Lung (tissue), 12 donors: Measurements from ENCODE around the gene MAP2K1. TPM values are rescaled to one million over a fixed set of nuclear protein-coding genes. Genes with fewer than 3 reads are reported as not detected.

ENCODE experiments used
- ATAC-seq: fragments of 200-7000 bp; cut with Tn5 transposase; one replicate; pipeline ENCODE4 v1.9.1; 2020; ENCODE audit warnings: moderate number of reproducible peaks; ENCODE audit not compliant: insufficient read depth, low FRiP score
- DNase-seq, 3 donors: peaks; one replicate each; pipeline ENCODE4 v3.0.0-alpha.2; 2013 to 2017
- H3K27ac ChIP-seq, 2 donors: one replicate each; pipeline ENCODE4 v1.5.1; 2013; ENCODE audit warnings: mild to moderate bottlenecking in 2 of 2, moderate library complexity in 2 of 2, control low read depth in 1 of 2, inconsistent platforms in 1 of 2, low read depth in 1 of 2, low read length in 1 of 2
- H3K27me3 ChIP-seq, 3 donors: one replicate each; pipeline ENCODE4 v1.5.1; 2013; ENCODE audit warnings: low read length in 2 of 3; ENCODE audit not compliant: control insufficient read depth in 3 of 3, insufficient read depth in 3 of 3
- H3K36me3 ChIP-seq, 4 donors: one replicate each; pipeline ENCODE4 v1.5.1; 2013; ENCODE audit warnings: low read length in 4 of 4, mild to moderate bottlenecking in 1 of 4, moderate library complexity in 1 of 4; ENCODE audit not compliant: control insufficient read depth in 4 of 4, insufficient read depth in 4 of 4
- H3K4me1 ChIP-seq, 5 donors: one replicate each; pipeline ENCODE4 v1.5.1; 2013; ENCODE audit warnings: low read length in 5 of 5, mild to moderate bottlenecking in 2 of 5, moderate library complexity in 1 of 5; ENCODE audit not compliant: control insufficient read depth in 5 of 5, insufficient read depth in 5 of 5
- H3K4me3 ChIP-seq: one replicate; pipeline ENCODE4 v1.5.1; 2013; ENCODE audit warnings: mild to moderate bottlenecking, control low read depth, moderate library complexity
- H3K9ac ChIP-seq, 2 donors: one replicate each; pipeline ENCODE4 v1.5.1; 2013; ENCODE audit warnings: low read length in 2 of 2, control low read depth in 1 of 2; ENCODE audit not compliant: insufficient read depth in 1 of 2
- H3K9me3 ChIP-seq, 4 donors: one replicate each; pipeline ENCODE4 v1.5.1; 2013; ENCODE audit warnings: low read length in 3 of 4, mild to moderate bottlenecking in 1 of 4, moderate library complexity in 1 of 4; ENCODE audit not compliant: control insufficient read depth in 4 of 4, insufficient read depth in 3 of 4
- WGBS, 2 donors: extraction: QIAGEN DNeasy Blood & Tissue Kit; methylation state at CpG; one replicate each; pipeline ENCODE4 v1.1.7; 2013; 5-methylcytosine and 5-hydroxymethylcytosine counted together
- polyA plus RNA-seq, 2 donors: library from polyadenylated mRNA; stranded (reverse); fragments of 200-250 nt; gene quantifications; one replicate each; pipeline ENCODE4 v1.2.1, GENCODE V29; 2013
- total RNA-seq, 2 donors: library from RNA; depleted of rRNA in 1 of 2; stranded (reverse); fragments of >200 nt in 1 of 2; gene quantifications; one replicate each; pipeline ENCODE4 v1.2.1, GENCODE V29; 2014 to 2021
- TF ChIP-seq, protein P1 (sequence below): IDR thresholded peaks from 2 replicates; pipeline ENCODE4 v1.5.1; 2012; ENCODE audit warnings: mild to moderate bottlenecking; ENCODE audit errors: control extremely low read depth, extremely low read depth
- donor health status: control.
- donor health status: control.
- donor health status: Bipolar disorder and iron deficiency.
- donor health status: healthy.
- donor health status: DM: yes; HTN: yes; CAD: no.

The MAP2K1 gene
- total and polyA plus RNA-seq, 4 donors: 19.0 to 64.7 (median 42.7) TPM

DNA sequence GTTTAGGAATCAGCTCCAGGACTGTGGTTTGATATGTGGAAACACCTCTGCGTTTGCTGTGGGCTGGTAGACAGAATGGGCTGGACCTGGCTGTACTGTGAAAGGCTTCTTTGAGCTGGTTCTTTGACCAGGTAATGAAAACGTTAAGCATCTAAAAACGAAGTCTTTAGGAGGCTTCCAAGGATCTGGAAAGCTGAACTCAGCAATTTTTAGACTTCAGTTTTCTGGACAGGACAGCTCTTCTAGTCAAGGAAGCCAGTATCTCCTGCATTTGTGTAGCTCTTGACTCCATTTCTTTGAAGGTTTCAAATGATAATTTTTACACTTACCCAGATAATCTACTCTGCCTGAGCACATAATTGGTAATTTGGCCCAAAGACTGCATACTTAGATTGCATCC, 25.5 kb downstream of the MAP2K1 start:
- Histone ChIP-seq H3K4me1 (peaks cover 0 to 22% (median 4%) of the 10 kb centered on the region in 5 donors), H3K4me3 (no peak overlapping the region), H3K9ac (no peak overlapping the region), H3K9me3 (peaks cover 0 to 3% (median 0%) of the 10 kb centered on the region in 4 donors), H3K36me3 (peaks cover 0 to 4% (median 1%) of the 10 kb centered on the region in 4 donors), H3K27ac (no peak overlapping the region), H3K27me3 (no peaks in the 10 kb centered on the region)
- DNase-seq (no peak), ATAC-seq (no peak)
- WGBS, 2 donors: 61 to 66% methylated on average over 3 of the region's 3 CpGs
- TF ChIP-seq, protein P1, sequence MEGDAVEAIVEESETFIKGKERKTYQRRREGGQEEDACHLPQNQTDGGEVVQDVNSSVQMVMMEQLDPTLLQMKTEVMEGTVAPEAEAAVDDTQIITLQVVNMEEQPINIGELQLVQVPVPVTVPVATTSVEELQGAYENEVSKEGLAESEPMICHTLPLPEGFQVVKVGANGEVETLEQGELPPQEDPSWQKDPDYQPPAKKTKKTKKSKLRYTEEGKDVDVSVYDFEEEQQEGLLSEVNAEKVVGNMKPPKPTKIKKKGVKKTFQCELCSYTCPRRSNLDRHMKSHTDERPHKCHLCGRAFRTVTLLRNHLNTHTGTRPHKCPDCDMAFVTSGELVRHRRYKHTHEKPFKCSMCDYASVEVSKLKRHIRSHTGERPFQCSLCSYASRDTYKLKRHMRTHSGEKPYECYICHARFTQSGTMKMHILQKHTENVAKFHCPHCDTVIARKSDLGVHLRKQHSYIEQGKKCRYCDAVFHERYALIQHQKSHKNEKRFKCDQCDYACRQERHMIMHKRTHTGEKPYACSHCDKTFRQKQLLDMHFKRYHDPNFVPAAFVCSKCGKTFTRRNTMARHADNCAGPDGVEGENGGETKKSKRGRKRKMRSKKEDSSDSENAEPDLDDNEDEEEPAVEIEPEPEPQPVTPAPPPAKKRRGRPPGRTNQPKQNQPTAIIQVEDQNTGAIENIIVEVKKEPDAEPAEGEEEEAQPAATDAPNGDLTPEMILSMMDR: no peak

DNA sequence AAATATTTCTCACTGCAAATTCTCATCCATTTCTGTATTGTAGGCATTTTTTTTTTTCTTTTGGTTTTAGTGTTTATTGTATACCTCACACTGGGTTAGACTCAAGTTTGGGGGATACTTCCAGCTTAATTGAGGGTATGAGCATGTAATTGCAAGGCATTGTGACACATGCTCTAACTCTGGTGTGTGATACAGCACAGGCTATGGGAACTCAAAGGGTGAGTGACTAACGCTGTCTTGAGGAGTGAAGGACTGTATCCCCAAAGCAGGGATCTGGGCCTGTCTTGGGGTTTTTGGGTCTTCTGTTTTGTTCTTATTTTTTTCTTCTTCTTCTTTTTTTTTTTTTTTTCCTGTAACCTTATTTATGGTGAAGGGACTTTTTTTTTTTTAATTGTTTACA, 26.9 kb downstream of the MAP2K1 start:
- peaks cover 0 to 4% (median 1%) of the 10 kb centered on the region in 4 donors for H3K36me3 ChIP-seq
- 88 to 93% methylated on average over 1 of the region's 1 CpG for WGBS, 2 donors
- H3K4me3 ChIP-seq: no peak overlapping the region

DNA sequence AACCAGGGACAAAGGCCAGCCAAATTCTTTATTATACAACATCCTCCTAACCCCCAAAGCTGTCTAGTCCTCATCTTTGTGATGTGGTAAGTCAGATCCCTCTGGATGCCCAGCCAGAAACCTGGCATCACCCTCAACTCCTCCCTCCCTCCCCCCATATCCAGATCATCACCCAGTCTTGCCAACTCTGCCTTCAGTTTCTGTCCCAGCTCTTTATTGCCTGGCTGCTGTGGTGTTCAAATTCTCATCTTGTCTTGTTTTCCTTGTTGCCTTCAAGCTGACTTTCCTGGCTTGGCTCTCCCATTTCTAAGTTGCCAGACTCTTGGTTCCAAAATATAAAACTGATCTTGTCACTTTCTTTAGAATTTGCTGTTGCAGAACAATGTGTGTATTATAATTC, 28.6 kb downstream of the MAP2K1 start:
- Histone ChIP-seq H3K4me3 (no peak overlapping the region), H3K36me3 (peaks cover 0 to 4% (median 1%) of the 10 kb centered on the region in 4 donors), H3K9me3 (peaks cover 0 to 3% (median 0%) of the 10 kb centered on the region in 4 donors), H3K27ac (no peak overlapping the region), H3K4me1 (peaks cover 4 to 21% (median 8%) of the 10 kb centered on the region in 5 donors), H3K9ac (no peak overlapping the region), H3K27me3 (no peaks in the 10 kb centered on the region)
- ATAC-seq (no peak), DNase-seq (no peak)
- TF ChIP-seq, protein P1: no peak

More for the DNA sequence above, 26.9 kb downstream of the MAP2K1 start:
- TF ChIP-seq, protein P1: no peak
- DNase-seq (no peak), ATAC-seq (no peak)
- Histone ChIP-seq H3K9ac (no peak overlapping the region), H3K27me3 (no peaks in the 10 kb centered on the region), H3K4me1 (peaks cover 4 to 31% (median 9%) of the 10 kb centered on the region in 5 donors), H3K9me3 (peaks cover 0 to 3% (median 0%) of the 10 kb centered on the region in 4 donors), H3K27ac (no peak overlapping the region)

DNA sequence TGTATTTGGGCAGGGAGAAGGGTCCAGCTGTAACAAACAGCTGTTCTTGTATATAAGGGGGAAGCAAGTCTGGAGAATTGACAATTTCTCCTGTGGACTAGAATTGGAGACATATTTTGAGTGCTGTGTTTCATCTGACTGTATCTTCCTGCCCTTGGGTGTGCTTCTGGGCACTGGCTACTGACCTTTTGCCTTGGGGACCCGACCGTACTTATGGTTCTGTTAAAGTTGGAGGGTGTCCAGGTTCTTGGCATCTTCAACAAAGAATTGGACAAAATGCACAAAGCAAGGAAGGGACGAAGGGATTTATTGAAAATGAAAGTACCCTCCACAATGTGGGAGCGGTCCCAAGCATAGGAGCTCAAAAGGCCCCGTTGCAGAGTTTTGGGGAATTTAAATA, 31.0 kb downstream of the MAP2K1 start:
- Histone ChIP-seq H3K27me3 (no peaks in the 10 kb centered on the region), H3K4me3 (no peak overlapping the region), H3K9ac (peak overlapping the region in 1 of 2 donors; percentile 53), H3K4me1 (peaks cover 4 to 16% (median 6%) of the 10 kb centered on the region in 5 donors), H3K27ac (peak overlapping the region in 1 of 2 donors; percentile 5), H3K36me3 (peaks cover 0 to 4% (median 0%) of the 10 kb centered on the region in 4 donors), H3K9me3 (peaks cover 0 to 3% (median 0%) of the 10 kb centered on the region in 4 donors)
- TF ChIP-seq, protein P1: no peak
- ATAC-seq: no peak
- 51 to 72% methylated on average over 5 of the region's 5 CpGs for whole genome bisulfite sequencing, 2 donors
- DNase-seq: peak in 2 of 3 donors; percentile 44 to 60
